ENCODE data around the gene STX4. TPM values are rescaled to one million over a fixed set of nuclear protein-coding genes. Genes with fewer than 3 reads are reported as not detected.

The STX4 gene
- polyA plus RNA-seq, 12 donors = 33.1 to 71.9 (median 39.3) TPM; not detected in 1

- DNase-seq = no peak
These were observed 28.6 kb downstream of the STX4 start for GRCh38 chr16:31061813-31062440.

GRCh38 chr16:31063495-31063842 lies 30.1 kb downstream of the STX4 start:
- DNase-seq = no peak

GRCh38 chr16:31063843-31064611 lies 30.7 kb downstream of the STX4 start:
- no peak for DNase-seq

GRCh38 chr16:31064882-31065461 lies 31.6 kb downstream of the STX4 start:
- DNase-seq = peak; percentile 93

GRCh38 chr16:31067342-31067741 lies 34.0 kb downstream of the STX4 start:
- no peak for DNase-seq

- DNase-seq = peak; percentile 70
These were observed 38.5 kb downstream of the STX4 start for GRCh38 chr16:31071861-31072260.

GRCh38 chr16:31072540-31073141 lies 39.3 kb downstream of the STX4 start:
- DNase-seq = no peak

GRCh38 chr16:31073142-31073969 lies 40.0 kb downstream of the STX4 start:
- DNase-seq = peak; percentile 95

GRCh38 chr16:31073970-31074813 lies 40.8 kb downstream of the STX4 start, which contains the start of the genes ZNF646 and ZNF668:
Gene ZNF646, plus strand, starts transcription at chr16:31074422. Its CDS starts 1,903 bp downstream, at chr16:31076325.
Gene ZNF668, minus strand, starts transcription at chr16:31074240. Its CDS starts 9,781 bp downstream, at chr16:31064459.
- peak; percentile 99 for DNase-seq

- no peak for DNase-seq
These were observed 41.4 kb downstream of the STX4 start for GRCh38 chr16:31074814-31075183.

GRCh38 chr16:31076319-31076718 lies 43.0 kb downstream of the STX4 start:
- DNase-seq = no peak

GRCh38 chr16:31077024-31077423 lies 43.7 kb downstream of the STX4 start:
- DNase-seq = no peak

GRCh38 chr16:31077592-31078396 lies 44.4 kb downstream of the STX4 start:
- no peak for DNase-seq

- DNase-seq = no peak
These were observed 45.4 kb downstream of the STX4 start for GRCh38 chr16:31078597-31079341.

- DNase-seq = no peak
These were observed 46.1 kb downstream of the STX4 start for GRCh38 chr16:31079342-31079944.

GRCh38 chr16:31080035-31080629 lies 46.8 kb downstream of the STX4 start:
- no peak for DNase-seq

- no peak for DNase-seq
These were observed 47.5 kb downstream of the STX4 start for GRCh38 chr16:31080756-31081419.

Data from muscle of arm (tissue), 12 donors.